ENCODE measurements around the gene NRAP.

DNA sequence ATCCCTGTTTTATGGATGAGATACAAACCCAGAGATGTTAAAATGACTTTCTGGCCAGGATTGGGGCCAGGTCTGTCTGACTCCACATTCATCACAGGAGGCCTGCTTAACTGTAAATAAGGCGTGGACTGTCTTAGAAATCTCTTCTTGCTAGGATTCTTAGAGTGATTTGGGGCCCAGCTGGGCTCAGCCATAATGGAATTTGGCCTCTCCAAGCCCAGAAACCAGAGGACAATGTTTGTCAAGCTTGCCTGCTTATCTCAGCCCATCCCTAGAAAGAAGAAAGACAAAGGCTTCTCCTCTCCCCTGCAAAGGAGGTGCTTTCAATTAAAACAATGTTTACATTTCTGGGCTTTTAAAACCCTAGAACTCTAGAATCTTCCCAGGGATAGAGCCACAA lies 108.1 kb downstream of the NRAP start:
- TF ChIP-seq, protein P1, sequence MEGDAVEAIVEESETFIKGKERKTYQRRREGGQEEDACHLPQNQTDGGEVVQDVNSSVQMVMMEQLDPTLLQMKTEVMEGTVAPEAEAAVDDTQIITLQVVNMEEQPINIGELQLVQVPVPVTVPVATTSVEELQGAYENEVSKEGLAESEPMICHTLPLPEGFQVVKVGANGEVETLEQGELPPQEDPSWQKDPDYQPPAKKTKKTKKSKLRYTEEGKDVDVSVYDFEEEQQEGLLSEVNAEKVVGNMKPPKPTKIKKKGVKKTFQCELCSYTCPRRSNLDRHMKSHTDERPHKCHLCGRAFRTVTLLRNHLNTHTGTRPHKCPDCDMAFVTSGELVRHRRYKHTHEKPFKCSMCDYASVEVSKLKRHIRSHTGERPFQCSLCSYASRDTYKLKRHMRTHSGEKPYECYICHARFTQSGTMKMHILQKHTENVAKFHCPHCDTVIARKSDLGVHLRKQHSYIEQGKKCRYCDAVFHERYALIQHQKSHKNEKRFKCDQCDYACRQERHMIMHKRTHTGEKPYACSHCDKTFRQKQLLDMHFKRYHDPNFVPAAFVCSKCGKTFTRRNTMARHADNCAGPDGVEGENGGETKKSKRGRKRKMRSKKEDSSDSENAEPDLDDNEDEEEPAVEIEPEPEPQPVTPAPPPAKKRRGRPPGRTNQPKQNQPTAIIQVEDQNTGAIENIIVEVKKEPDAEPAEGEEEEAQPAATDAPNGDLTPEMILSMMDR (optimal IDR thresholded peaks at IDR 0.05 in 1 of 3, IDR thresholded peaks at IDR 0.05 in 1 of 3, conservative IDR thresholded peaks at IDR 0.05 in 1 of 3; ENCODE audit: extremely low read depth in 1 of 3, insufficient read depth in 2 of 3, low read length in 3 of 3), result no peak
- no peak for TF ChIP-seq EZH2 (IDR thresholded peaks at IDR 0.05; ENCODE audit: low read length)
